SJSA1 (cell line): Measurements from ENCODE around the gene GRN. TPM values are rescaled to one million over a fixed set of nuclear protein-coding genes. Genes with fewer than 3 reads are reported as not detected.

ENCODE experiments used
- DNase-seq, 2 experiments: peaks; one replicate each; pipeline ENCODE4 v3.0.0-alpha.2; 2015 to 2020; ENCODE audit warnings: low spot score in 2 of 2, low read depth in 1 of 2
- H3K27ac ChIP-seq: fragments of 250-450 bp; sonication (Bioruptor Pico); 2 replicates; pipeline ENCODE4 v1.5.1; 2020; ENCODE audit warnings: mild to moderate bottlenecking, moderate library complexity
- H3K27me3 ChIP-seq: fragments of 250-450 bp; sonication (Bioruptor Pico); replicated peaks from 2 replicates; pipeline ENCODE4 v1.5.1; 2020; ENCODE audit warnings: mild to moderate bottlenecking, moderate library complexity
- H3K36me3 ChIP-seq: fragments of 250-450 bp; sonication (Bioruptor Pico); 2 replicates; pipeline ENCODE4 v1.5.1; 2020; ENCODE audit warnings: mild to moderate bottlenecking
- H3K4me1 ChIP-seq: fragments of 250-450 bp; sonication (Bioruptor Pico); replicated peaks from 2 replicates; pipeline ENCODE4 v1.6.1; 2021; ENCODE audit warnings: mild to moderate bottlenecking
- H3K4me3 ChIP-seq: fragments of 250-450 bp; sonication (Bioruptor Pico); 2 replicates; pipeline ENCODE4 v1.5.1; 2020; ENCODE audit warnings: mild to moderate bottlenecking
- H3K9me3 ChIP-seq: fragments of 250-450 bp; sonication (Bioruptor Pico); replicated peaks from 2 replicates; pipeline ENCODE4 v1.5.1; 2020; ENCODE audit warnings: mild to moderate bottlenecking
- total RNA-seq: library from RNA; depleted of rRNA; stranded (reverse); fragments of >200 nt; shearing (Covaris generic); gene quantifications from 2 replicates; pipeline ENCODE4 v1.2.3, GENCODE V29; 2014; rRNA removed

The GRN gene
- total RNA-seq = 190 and 246 TPM in 2 replicates

GRCh38 chr17:44344939-44345453 is at the start of gene GRN:
Gene GRN (plus strand): TSS chr17:44345302. CDS start chr17:44349165, 3,863 bp downstream.
- peak; percentile 98 to 99 for DNase-seq
- Histone ChIP-seq H3K4me1 (peaks cover 15% of the 10 kb centered on the region), H3K4me3 (peak within 1 kb of the TSS; percentile 60), H3K9me3 (no peaks in the 10 kb centered on the region), H3K27ac (0 out of 2 replicates have a peak within 1 kb of the TSS, but pooled peaks have one; percentile 4), H3K27me3 (no peaks in the 10 kb centered on the region), H3K36me3 (no peaks in the 10 kb centered on the region)

- Histone ChIP-seq H3K27ac (no peak overlapping the region), H3K4me1 (no peaks in the 10 kb centered on the region), H3K36me3 (no peaks in the 10 kb centered on the region), H3K27me3 (peaks cover 43% of the 10 kb centered on the region), H3K9me3 (no peaks in the 10 kb centered on the region), H3K4me3 (no peak overlapping the region)
- DNase-seq = no peak
Measured at GRCh38 chr17:44297975-44298374, 47.1 kb upstream of the GRN start.

- H3K4me1 ChIP-seq = 0 out of 2 replicates have a peak, but pooled peaks cover 3% of the 10 kb centered on the region
- H3K36me3 ChIP-seq = no peaks in the 10 kb centered on the region
- peaks cover 57% of the 10 kb centered on the region for H3K27me3 ChIP-seq
- no peak overlapping the region for H3K27ac ChIP-seq
- no peaks in the 10 kb centered on the region; the same call in 1 of the 2 replicates for H3K9me3 ChIP-seq
- no peak overlapping the region for H3K4me3 ChIP-seq
- no peak for DNase-seq
Measured at GRCh38 chr17:44304651-44305050, 40.5 kb upstream of the GRN start.

- DNase-seq = no peak
Measured at GRCh38 chr17:44307387-44308186, 37.5 kb upstream of the GRN start.

GRCh38 chr17:44308320-44308818 is 36.7 kb upstream of the GRN start, which contains the start of gene RUNDC3A:
Gene RUNDC3A (plus strand): TSS chr17:44308601. CDS start chr17:44308833, 232 bp downstream.
- no peaks in the 10 kb centered on the region; the same call in 1 of the 2 replicates for H3K9me3 ChIP-seq
- H3K36me3 ChIP-seq = no peaks in the 10 kb centered on the region
- peaks cover 53% of the 10 kb centered on the region for H3K27me3 ChIP-seq
- DNase-seq = peak; percentile 52 to 84
- H3K27ac ChIP-seq = no peak within 1 kb of the TSS
- no peak within 1 kb of the TSS for H3K4me3 ChIP-seq
- 0 out of 2 replicates have a peak, but pooled peaks cover 3% of the 10 kb centered on the region for H3K4me1 ChIP-seq

More at GRCh38 chr17:44307387-44308186, 37.5 kb upstream of the GRN start:
- peaks cover 52% of the 10 kb centered on the region for H3K27me3 ChIP-seq
- no peak overlapping the region for H3K27ac ChIP-seq
- 0 out of 2 replicates have a peak, but pooled peaks cover 3% of the 10 kb centered on the region for H3K4me1 ChIP-seq
- no peaks in the 10 kb centered on the region; the same call in 1 of the 2 replicates for H3K9me3 ChIP-seq
- no peak overlapping the region for H3K4me3 ChIP-seq
- H3K36me3 ChIP-seq = no peaks in the 10 kb centered on the region

- H3K27me3 ChIP-seq = peaks cover 54% of the 10 kb centered on the region
- no peak overlapping the region for H3K4me3 ChIP-seq
- H3K27ac ChIP-seq = no peak overlapping the region
- 0 out of 2 replicates have a peak, but pooled peaks cover 3% of the 10 kb centered on the region for H3K4me1 ChIP-seq
- no peak for DNase-seq
- H3K36me3 ChIP-seq = no peaks in the 10 kb centered on the region
- no peaks in the 10 kb centered on the region; the same call in 1 of the 2 replicates for H3K9me3 ChIP-seq
Measured at GRCh38 chr17:44308865-44309264, 36.2 kb upstream of the GRN start.

GRCh38 chr17:44309472-44309871 is 35.6 kb upstream of the GRN start:
- no peak for DNase-seq
- Histone ChIP-seq H3K27me3 (peaks cover 56% of the 10 kb centered on the region), H3K4me1 (0 out of 2 replicates have a peak, but pooled peaks cover 3% of the 10 kb centered on the region), H3K4me3 (no peak overlapping the region), H3K9me3 (no peaks in the 10 kb centered on the region; the same call in 1 of the 2 replicates), H3K36me3 (no peaks in the 10 kb centered on the region), H3K27ac (no peak overlapping the region)

- Histone ChIP-seq H3K4me1 (peaks cover 7% of the 10 kb centered on the region; the same call in 1 of the 2 replicates), H3K4me3 (no peak overlapping the region), H3K36me3 (no peaks in the 10 kb centered on the region), H3K27me3 (peaks cover 57% of the 10 kb centered on the region), H3K9me3 (no peaks in the 10 kb centered on the region; the same call in 1 of the 2 replicates), H3K27ac (no peak overlapping the region)
- no peak for DNase-seq
Measured at GRCh38 chr17:44310188-44310587, 34.9 kb upstream of the GRN start.

- H3K4me3 ChIP-seq = no peak overlapping the region
- no peaks in the 10 kb centered on the region for H3K36me3 ChIP-seq
- no peak overlapping the region for H3K27ac ChIP-seq
- peaks cover 7% of the 10 kb centered on the region; the same call in 1 of the 2 replicates for H3K4me1 ChIP-seq
- peaks cover 62% of the 10 kb centered on the region for H3K27me3 ChIP-seq
- no peak for DNase-seq
- no peaks in the 10 kb centered on the region; the same call in 1 of the 2 replicates for H3K9me3 ChIP-seq
Measured at GRCh38 chr17:44310609-44311376, 34.3 kb upstream of the GRN start.

GRCh38 chr17:44311562-44312181 is 33.4 kb upstream of the GRN start:
- H3K9me3 ChIP-seq = no peaks in the 10 kb centered on the region; the same call in 1 of the 2 replicates
- H3K36me3 ChIP-seq = no peaks in the 10 kb centered on the region
- H3K27ac ChIP-seq = no peak overlapping the region
- DNase-seq = no peak
- peaks cover 7% of the 10 kb centered on the region; the same call in 1 of the 2 replicates for H3K4me1 ChIP-seq
- peaks cover 64% of the 10 kb centered on the region for H3K27me3 ChIP-seq
- no peak overlapping the region for H3K4me3 ChIP-seq

- DNase-seq = no peak
- H3K4me1 ChIP-seq = peaks cover 7% of the 10 kb centered on the region; the same call in 1 of the 2 replicates
- no peaks in the 10 kb centered on the region; the same call in 1 of the 2 replicates for H3K9me3 ChIP-seq
- H3K27ac ChIP-seq = no peak overlapping the region
- peaks cover 65% of the 10 kb centered on the region for H3K27me3 ChIP-seq
- no peak overlapping the region for H3K4me3 ChIP-seq
- no peaks in the 10 kb centered on the region for H3K36me3 ChIP-seq
Measured at GRCh38 chr17:44312396-44313104, 32.6 kb upstream of the GRN start.

GRCh38 chr17:44314031-44314430 is 31.1 kb upstream of the GRN start:
- Histone ChIP-seq H3K9me3 (no peaks in the 10 kb centered on the region; the same call in 1 of the 2 replicates), H3K4me3 (no peak overlapping the region), H3K27ac (no peak overlapping the region), H3K27me3 (peaks cover 64% of the 10 kb centered on the region), H3K4me1 (peaks cover 5% of the 10 kb centered on the region; the same call in 1 of the 2 replicates), H3K36me3 (peaks cover 2% of the 10 kb centered on the region; the same call in 1 of the 2 replicates)
- DNase-seq = no peak
